Measurements from ENCODE around the gene SELENOI. TPM values are rescaled to one million over a fixed set of nuclear protein-coding genes. Genes with fewer than 3 reads are reported as not detected.

Gene SELENOI
- total and polyA plus RNA-seq, 4 experiments from 2014 or later = 2.7 to 20.0 (median 11.4) TPM

DNA sequence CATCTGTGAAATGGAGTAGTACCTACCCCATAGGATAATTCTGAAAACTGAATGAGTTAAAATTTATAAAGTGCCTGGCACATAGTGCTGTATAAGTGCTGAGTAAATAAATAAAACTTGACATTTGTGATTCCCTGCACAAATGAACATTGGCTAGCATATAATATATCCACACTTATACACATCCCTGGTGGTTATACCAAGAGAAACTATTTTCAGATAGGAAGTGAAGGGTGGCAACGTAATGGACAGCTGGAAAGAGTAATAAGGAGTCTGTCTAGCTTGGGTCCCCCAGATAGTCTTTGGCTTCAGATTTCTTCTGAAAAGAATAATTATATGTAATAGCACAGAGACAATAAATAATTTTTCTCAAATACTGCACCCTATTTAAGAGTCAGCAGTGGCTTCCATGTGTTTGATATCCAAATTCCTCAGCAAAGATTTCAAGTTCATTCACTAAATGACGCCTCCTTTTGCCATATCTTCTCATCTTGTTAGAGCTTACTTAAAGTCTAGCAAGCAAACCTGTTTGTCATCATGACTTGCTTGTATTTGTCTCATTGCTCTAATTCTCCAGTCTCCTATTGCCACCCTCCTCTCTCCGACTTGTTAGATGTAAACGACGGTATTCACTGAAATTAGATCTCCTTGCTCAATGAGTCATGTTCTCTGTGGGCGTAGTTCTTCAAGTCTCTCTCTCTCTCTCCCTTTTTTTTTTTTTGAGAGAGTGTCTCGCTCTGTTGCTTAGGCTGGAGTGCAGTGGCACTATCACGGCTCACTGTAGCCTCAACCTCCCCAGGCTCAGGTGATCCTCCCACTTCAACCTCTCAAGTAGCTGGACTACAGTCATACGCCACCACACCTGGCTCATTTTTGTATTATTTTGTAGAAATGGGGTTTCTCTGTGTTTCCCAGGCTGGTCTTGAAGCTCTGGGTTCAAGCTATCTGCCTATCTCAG, 9.4 kb downstream of the SELENOI start:
- no peaks in the 10 kb centered on the region for H3K36me3 ChIP-seq (ENCODE audit: insufficient read depth, low read length)
- intact Hi-C loops (cut with micrococcal nuclease) = no loop called here
- H3K27me3 Mint-ChIP-seq = no peaks in the 10 kb centered on the region
- H3K4me1 ChIP-seq (ENCODE audit: insufficient read depth, low read length) = peaks cover 6% of the 10 kb centered on the region
- no peak overlapping the region for H3K27ac Mint-ChIP-seq
- H3K9me3 ChIP-seq (ENCODE audit: control insufficient read depth in 1 of 2, low read length in 2 of 2) = no peaks in the 10 kb centered on the region
- H3K27ac ChIP-seq (ENCODE audit: low read depth, low read length) = no peak overlapping the region
- ChIA-PET CTCF (ENCODE audit: partially characterized antibody) (interaction anchor here (1.7 kb wide), 1 partner anchor 25 kb away, joined by 3 read pairs; no protein-coding TSS in a partner anchor), POLR2A (ENCODE audit: partially characterized antibody) (interaction anchor here (1.9 kb wide), 1 partner anchor 9 kb away, joined by 7 read pairs; the partner anchor contains the start of genes ADGRF3 and SELENOI)
- no peaks in the 10 kb centered on the region for H3K27me3 ChIP-seq (ENCODE audit: insufficient read depth, low read length)
- H3K9me3 Mint-ChIP-seq = no peaks in the 10 kb centered on the region
- no peak overlapping the region for H3K4me3 Mint-ChIP-seq
- H3K4me1 Mint-ChIP-seq = peaks cover 38 to 74% (median 49%) of the 10 kb centered on the region in 4 donors
- DNase-seq = no peak
- peaks cover 4 to 10% of the 10 kb centered on the region in 2 donors for H3K36me3 Mint-ChIP-seq
- H3K4me3 ChIP-seq (ENCODE audit: low read length in 2 of 2) = no peak overlapping the region

DNA sequence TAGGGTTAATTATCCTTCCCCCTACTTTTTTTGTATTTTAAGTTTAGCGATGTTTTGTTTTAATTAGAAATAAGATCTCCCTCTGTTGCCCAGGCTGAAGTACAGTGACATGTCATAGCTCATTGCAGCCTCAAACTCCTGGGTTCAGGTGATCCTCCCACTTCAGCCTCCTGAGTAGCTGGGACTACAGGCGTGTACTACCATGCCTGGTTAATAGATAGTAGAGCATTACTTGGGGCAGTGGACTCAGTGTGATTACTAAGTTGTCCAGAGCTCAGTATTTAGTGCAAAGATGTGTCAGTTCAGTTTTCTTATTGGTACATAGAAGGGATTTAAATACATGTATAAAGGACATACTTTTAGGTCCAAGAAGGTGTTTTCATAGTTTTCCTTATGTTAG, 10.2 kb downstream of the SELENOI start:
- intact Hi-C loops (cut with micrococcal nuclease) = no loop called here
- no peaks in the 10 kb centered on the region for H3K36me3 ChIP-seq (ENCODE audit: insufficient read depth, low read length)
- Mint-ChIP-seq H3K27ac (peak overlapping the region in 1 of 7 donors; percentile 63), H3K9me3 (no peaks in the 10 kb centered on the region), H3K36me3 (peaks cover 4 to 10% of the 10 kb centered on the region in 2 donors), H3K27me3 (no peaks in the 10 kb centered on the region), H3K4me3 (no peak overlapping the region), H3K4me1 (peaks cover 38 to 78% (median 49%) of the 10 kb centered on the region in 4 donors)
- CTCF ChIA-PET (ENCODE audit: partially characterized antibody) = interaction anchor here (1.7 kb wide), 1 partner anchor 26 kb away, joined by 3 read pairs; no protein-coding TSS in a partner anchor
- no peak overlapping the region for H3K4me3 ChIP-seq (ENCODE audit: low read length in 2 of 2)
- H3K27me3 ChIP-seq (ENCODE audit: insufficient read depth, low read length) = no peaks in the 10 kb centered on the region
- H3K27ac ChIP-seq (ENCODE audit: low read depth, low read length) = no peak overlapping the region
- DNase-seq = no peak
- H3K9me3 ChIP-seq (ENCODE audit: control insufficient read depth in 1 of 2, low read length in 2 of 2) = no peaks in the 10 kb centered on the region
- H3K4me1 ChIP-seq (ENCODE audit: insufficient read depth, low read length) = peaks cover 6% of the 10 kb centered on the region
- POLR2A ChIA-PET (ENCODE audit: partially characterized antibody) = interaction anchor here (1.9 kb wide), 1 partner anchor 10 kb away, joined by 7 read pairs; the partner anchor contains the start of genes ADGRF3 and SELENOI

- intact Hi-C loops (cut with micrococcal nuclease) = no loop called here
- POLR2A ChIA-PET (ENCODE audit: partially characterized antibody) = interaction anchor here (1.9 kb wide), 1 partner anchor 10 kb away, joined by 7 read pairs; the partner anchor contains the start of genes ADGRF3 and SELENOI
- CTCF ChIA-PET (ENCODE audit: partially characterized antibody) = no interaction called here
- Histone ChIP-seq H3K4me1 (ENCODE audit: insufficient read depth, low read length) (peaks cover 6% of the 10 kb centered on the region), H3K27ac (ENCODE audit: low read depth, low read length) (no peak overlapping the region), H3K36me3 (ENCODE audit: insufficient read depth, low read length) (no peaks in the 10 kb centered on the region), H3K4me3 (ENCODE audit: low read length in 2 of 2) (no peak overlapping the region), H3K27me3 (ENCODE audit: insufficient read depth, low read length) (no peaks in the 10 kb centered on the region), H3K9me3 (ENCODE audit: control insufficient read depth in 1 of 2, low read length in 2 of 2) (no peaks in the 10 kb centered on the region)
- no peak for DNase-seq
- Mint-ChIP-seq H3K27ac (peak overlapping the region in 1 of 7 donors; percentile 63), H3K4me3 (peak overlapping the region in 1 of 8 donors; percentile 14), H3K4me1 (peaks cover 36 to 78% (median 51%) of the 10 kb centered on the region in 4 donors), H3K27me3 (no peaks in the 10 kb centered on the region), H3K36me3 (peaks cover 4 to 6% of the 10 kb centered on the region in 2 donors), H3K9me3 (no peaks in the 10 kb centered on the region)
These were observed 10.8 kb downstream of the SELENOI start for GRCh38 chr2:26356771-26357170.

DNA sequence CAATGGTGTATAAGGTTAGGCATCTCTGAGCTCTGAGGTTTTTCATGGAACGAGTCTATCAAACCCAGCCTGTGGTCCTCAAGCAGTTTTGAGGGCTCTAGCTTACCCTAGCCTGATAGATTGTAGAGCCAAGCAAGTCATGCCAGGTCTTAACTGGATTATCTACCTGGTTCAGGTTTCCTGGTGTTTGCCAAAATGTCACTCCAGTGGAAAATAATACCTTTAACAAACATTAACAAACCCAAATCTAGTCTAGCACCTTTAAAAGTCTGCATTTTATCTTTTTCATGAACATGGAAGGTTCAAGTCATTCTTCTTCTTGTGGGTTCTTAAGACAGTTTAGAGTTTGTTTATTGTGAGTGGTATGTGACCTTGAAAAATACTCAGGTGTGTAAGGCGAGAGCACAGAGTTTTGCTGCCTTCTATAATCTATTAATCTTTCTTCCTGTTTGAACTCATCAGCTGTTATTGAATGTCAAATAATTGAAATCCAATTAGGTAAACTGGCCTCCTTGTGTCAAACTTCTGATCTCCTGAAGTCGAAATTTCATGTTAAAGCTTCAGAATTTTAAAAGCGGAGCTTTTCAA, 14.0 kb downstream of the SELENOI start:
- POLR2A ChIA-PET (ENCODE audit: partially characterized antibody) = interaction anchor here (1.3 kb wide), 1 partner anchor 14 kb away, joined by 4 read pairs; the partner anchor contains the start of gene SELENOI
- DNase-seq = no peak
- peaks cover 39 to 69% (median 52%) of the 10 kb centered on the region in 4 donors for H3K4me1 Mint-ChIP-seq
- Histone ChIP-seq H3K4me3 (ENCODE audit: low read length in 2 of 2) (no peak overlapping the region), H3K9me3 (ENCODE audit: control insufficient read depth in 1 of 2, low read length in 2 of 2) (no peaks in the 10 kb centered on the region), H3K4me1 (ENCODE audit: insufficient read depth, low read length) (peaks cover 18% of the 10 kb centered on the region), H3K27me3 (ENCODE audit: insufficient read depth, low read length) (no peaks in the 10 kb centered on the region), H3K27ac (ENCODE audit: low read depth, low read length) (no peak overlapping the region), H3K36me3 (ENCODE audit: insufficient read depth, low read length) (no peaks in the 10 kb centered on the region)
- H3K4me3 Mint-ChIP-seq = no peak overlapping the region
- CTCF ChIA-PET (ENCODE audit: partially characterized antibody) = no interaction called here
- peak overlapping the region in 1 of 7 donors; percentile 8 for H3K27ac Mint-ChIP-seq
- peaks cover 2 to 4% of the 10 kb centered on the region in 2 donors for H3K36me3 Mint-ChIP-seq
- no peaks in the 10 kb centered on the region for H3K9me3 Mint-ChIP-seq
- H3K27me3 Mint-ChIP-seq = no peaks in the 10 kb centered on the region
- intact Hi-C loops (cut with micrococcal nuclease) = no loop called here

- Mint-ChIP-seq H3K27me3 (no peaks in the 10 kb centered on the region), H3K4me1 (peaks cover 26 to 43% (median 35%) of the 10 kb centered on the region in 4 donors), H3K4me3 (peak overlapping the region in 1 of 8 donors; percentile 29), H3K9me3 (no peaks in the 10 kb centered on the region), H3K36me3 (peaks cover 10 to 22% of the 10 kb centered on the region in 2 donors), H3K27ac (peak overlapping the region in 4 of 7 donors; percentile 18 to 33 (median 31))
- Histone ChIP-seq H3K27ac (ENCODE audit: low read depth, low read length) (no peak overlapping the region), H3K4me1 (ENCODE audit: insufficient read depth, low read length) (peaks cover 12% of the 10 kb centered on the region), H3K36me3 (ENCODE audit: insufficient read depth, low read length) (peaks cover 24% of the 10 kb centered on the region), H3K27me3 (ENCODE audit: insufficient read depth, low read length) (no peaks in the 10 kb centered on the region), H3K9me3 (ENCODE audit: control insufficient read depth in 1 of 2, low read length in 2 of 2) (no peaks in the 10 kb centered on the region), H3K4me3 (ENCODE audit: low read length in 2 of 2) (no peak overlapping the region)
- POLR2A ChIA-PET (ENCODE audit: partially characterized antibody) = no interaction called here
- CTCF ChIA-PET (ENCODE audit: partially characterized antibody) = interaction anchor here (1.1 kb wide), 1 partner anchor 32 kb away, joined by 3 read pairs; no protein-coding TSS in a partner anchor
- intact Hi-C loops (cut with micrococcal nuclease) = no loop called here
- no peak for DNase-seq
These were observed 17.4 kb downstream of the SELENOI start for GRCh38 chr2:26363323-26363722.

- CTCF ChIA-PET (ENCODE audit: partially characterized antibody) = interaction anchor here (0.7 to 1.1 kb wide), 2 partner anchors 33 to 65 kb away, joined by 3 read pairs; no protein-coding TSS in a partner anchor
- peaks cover 17 to 25% of the 10 kb centered on the region in 2 donors for H3K36me3 Mint-ChIP-seq
- POLR2A ChIA-PET (ENCODE audit: partially characterized antibody) = no interaction called here
These were observed 18.0 kb downstream of the SELENOI start for GRCh38 chr2:26363958-26364357.

More at GRCh38 chr2:26363958-26364357, 18.0 kb downstream of the SELENOI start:
- Histone ChIP-seq H3K4me1 (ENCODE audit: insufficient read depth, low read length) (peaks cover 12% of the 10 kb centered on the region), H3K27me3 (ENCODE audit: insufficient read depth, low read length) (no peaks in the 10 kb centered on the region), H3K9me3 (ENCODE audit: control insufficient read depth in 1 of 2, low read length in 2 of 2) (no peaks in the 10 kb centered on the region), H3K27ac (ENCODE audit: low read depth, low read length) (no peak overlapping the region), H3K36me3 (ENCODE audit: insufficient read depth, low read length) (peaks cover 25% of the 10 kb centered on the region), H3K4me3 (ENCODE audit: low read length in 2 of 2) (no peak overlapping the region)
- no peaks in the 10 kb centered on the region for H3K27me3 Mint-ChIP-seq
- no peak overlapping the region for H3K27ac Mint-ChIP-seq
- no peak for DNase-seq
- intact Hi-C loops (cut with micrococcal nuclease) = no loop called here
- peaks cover 20 to 40% (median 29%) of the 10 kb centered on the region in 4 donors for H3K4me1 Mint-ChIP-seq
- no peak overlapping the region for H3K4me3 Mint-ChIP-seq
- no peaks in the 10 kb centered on the region for H3K9me3 Mint-ChIP-seq
